Right atrium auricular region (tissue), 2 donors: ENCODE measurements around the gene REEP3. TPM values are rescaled to one million over a fixed set of nuclear protein-coding genes. Genes with fewer than 3 reads are reported as not detected.
A peak's percentile ranks its signal among the peaks of the same experiment; 100 is the strongest.

ENCODE experiments used
- DNase-seq: peaks from one replicate; pipeline ENCODE4 v3.0.0-alpha.2; 2019; ENCODE audit warnings: low spot score
- H3K27ac ChIP-seq, 2 donors: fragments of 200-600 bp; sonication (generic); 1 replicate in 1 of 2; 2 replicates in 1 of 2; pipeline ENCODE4 v1.5.1; 2016 to 2019
- H3K27me3 ChIP-seq, 2 donors: fragments of 200-600 bp; sonication (generic); one replicate each; pipeline versions ENCODE4 v1.5.1 to v1.6.0; 2017 to 2019
- H3K36me3 ChIP-seq: fragments of 200-600 bp; sonication (generic); one replicate; pipeline ENCODE4 v1.5.1; 2016
- H3K4me1 ChIP-seq, 2 donors: fragments of 200-600 bp; sonication (generic); one replicate each; pipeline versions ENCODE4 v1.5.1 to v1.6.0; 2017 to 2019
- H3K4me3 ChIP-seq, 2 donors: fragments of 200-600 bp; sonication (generic); 1 replicate in 1 of 2; 2 replicates in 1 of 2; pipeline ENCODE4 v1.5.1; 2017 to 2019; ENCODE audit warnings: mild to moderate bottlenecking in 1 of 2, moderate library complexity in 1 of 2
- H3K9me3 ChIP-seq, 2 donors: fragments of 200-600 bp; sonication (generic); one replicate each; pipeline ENCODE4 v1.5.1; 2019
- total RNA-seq, 2 donors: library from RNA; depleted of rRNA; stranded (reverse); fragments of >200 nt; gene quantifications; one replicate each; pipeline ENCODE4 v1.1.0, GENCODE V29; 2016
- TF ChIP-seq, protein P1 (sequence below), 2 donors: fragments of 200-600 bp; sonication (generic); IDR thresholded peaks; one replicate each; pipeline ENCODE4 v1.5.1; 2019; ENCODE audit warnings: antibody characterized with exemption in 2 of 2

REEP3 gene
- total RNA-seq, 2 donors from 2014 or later, result 41.4 to 42.7 TPM

DNA sequence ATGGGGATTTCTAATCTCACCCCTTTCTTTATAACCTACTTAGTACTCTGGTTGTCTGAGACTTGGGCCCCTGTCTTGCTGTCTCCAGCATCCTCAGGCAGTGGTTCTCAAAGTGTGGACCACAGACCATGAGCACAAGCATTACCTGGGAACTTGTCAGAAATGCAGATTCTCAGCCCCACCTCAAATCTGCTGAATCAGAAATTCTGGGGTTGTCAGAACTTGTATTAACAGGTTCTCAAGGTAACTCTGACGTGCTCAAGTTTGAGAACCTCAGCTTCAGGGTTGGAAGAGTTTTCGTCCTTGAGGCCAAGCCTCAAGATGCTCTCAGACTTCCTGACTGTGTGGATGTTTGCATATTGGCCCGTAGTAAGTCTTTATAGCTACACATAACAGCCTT is 97.4 kb downstream of the REEP3 start:
- no peaks in the 10 kb centered on the region for H3K27me3 ChIP-seq
- no peaks in the 10 kb centered on the region for H3K4me1 ChIP-seq
- no peaks in the 10 kb centered on the region for H3K9me3 ChIP-seq
- H3K27ac ChIP-seq, result no peak overlapping the region
- TF ChIP-seq, protein P1, sequence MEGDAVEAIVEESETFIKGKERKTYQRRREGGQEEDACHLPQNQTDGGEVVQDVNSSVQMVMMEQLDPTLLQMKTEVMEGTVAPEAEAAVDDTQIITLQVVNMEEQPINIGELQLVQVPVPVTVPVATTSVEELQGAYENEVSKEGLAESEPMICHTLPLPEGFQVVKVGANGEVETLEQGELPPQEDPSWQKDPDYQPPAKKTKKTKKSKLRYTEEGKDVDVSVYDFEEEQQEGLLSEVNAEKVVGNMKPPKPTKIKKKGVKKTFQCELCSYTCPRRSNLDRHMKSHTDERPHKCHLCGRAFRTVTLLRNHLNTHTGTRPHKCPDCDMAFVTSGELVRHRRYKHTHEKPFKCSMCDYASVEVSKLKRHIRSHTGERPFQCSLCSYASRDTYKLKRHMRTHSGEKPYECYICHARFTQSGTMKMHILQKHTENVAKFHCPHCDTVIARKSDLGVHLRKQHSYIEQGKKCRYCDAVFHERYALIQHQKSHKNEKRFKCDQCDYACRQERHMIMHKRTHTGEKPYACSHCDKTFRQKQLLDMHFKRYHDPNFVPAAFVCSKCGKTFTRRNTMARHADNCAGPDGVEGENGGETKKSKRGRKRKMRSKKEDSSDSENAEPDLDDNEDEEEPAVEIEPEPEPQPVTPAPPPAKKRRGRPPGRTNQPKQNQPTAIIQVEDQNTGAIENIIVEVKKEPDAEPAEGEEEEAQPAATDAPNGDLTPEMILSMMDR (IDR thresholded peaks at IDR 0.05), result no peak
- DNase-seq, result no peak
- peaks cover 20% of the 10 kb centered on the region for H3K36me3 ChIP-seq
- no peak overlapping the region for H3K4me3 ChIP-seq

DNA sequence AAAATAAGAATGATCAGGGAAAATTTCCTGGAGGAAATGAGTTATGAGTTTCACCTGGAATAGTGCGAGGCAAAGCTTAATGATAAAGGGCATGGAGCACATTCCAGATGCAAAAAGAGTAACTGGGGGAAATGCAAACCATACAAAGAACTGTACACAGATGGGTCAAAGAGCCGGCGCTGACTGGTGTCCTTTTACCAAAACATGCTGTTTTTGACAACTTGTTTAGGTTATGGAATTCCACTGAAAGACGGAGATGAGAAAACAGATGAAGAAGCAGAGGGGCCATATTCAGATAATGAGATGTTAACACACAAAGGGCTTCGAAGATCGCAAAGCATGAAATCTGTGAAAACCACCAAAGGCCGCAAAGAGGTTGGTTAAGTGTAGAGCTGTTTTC is 98.2 kb downstream of the REEP3 start:
- H3K4me3 ChIP-seq, result no peak overlapping the region
- no peaks in the 10 kb centered on the region for H3K4me1 ChIP-seq
- TF ChIP-seq, protein P1 (IDR thresholded peaks at IDR 0.05), result no peak
- no peak overlapping the region for H3K27ac ChIP-seq
- no peaks in the 10 kb centered on the region for H3K27me3 ChIP-seq
- no peaks in the 10 kb centered on the region for H3K9me3 ChIP-seq
- H3K36me3 ChIP-seq, result peaks cover 20% of the 10 kb centered on the region
- DNase-seq, result no peak

DNA sequence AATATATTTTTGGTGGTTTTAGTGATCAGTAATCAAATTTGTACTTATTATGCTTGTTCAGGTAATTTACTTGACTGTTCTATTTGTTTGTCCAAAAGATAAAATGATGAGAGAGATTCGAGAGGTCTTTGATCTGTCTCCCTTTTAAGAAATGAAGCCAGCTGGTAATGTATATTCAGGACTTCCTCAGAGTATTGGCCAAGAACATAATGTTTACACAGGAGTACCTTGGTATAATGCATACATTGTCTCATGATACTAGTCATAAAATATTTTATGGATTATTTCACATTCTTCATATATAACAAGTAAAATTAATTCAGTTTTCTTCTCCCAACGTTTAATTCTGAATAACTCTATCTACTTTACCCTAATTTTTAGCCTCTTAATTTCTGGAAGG is 100.9 kb downstream of the REEP3 start:
- Histone ChIP-seq H3K4me1 (peaks cover 0 to under 1% of the 10 kb centered on the region in 2 donors), H3K36me3 (peaks cover 20% of the 10 kb centered on the region), H3K27ac (no peak overlapping the region), H3K4me3 (no peak overlapping the region), H3K27me3 (no peaks in the 10 kb centered on the region), H3K9me3 (no peaks in the 10 kb centered on the region)
- TF ChIP-seq, protein P1 (IDR thresholded peaks at IDR 0.05), result no peak
- DNase-seq, result no peak

DNA sequence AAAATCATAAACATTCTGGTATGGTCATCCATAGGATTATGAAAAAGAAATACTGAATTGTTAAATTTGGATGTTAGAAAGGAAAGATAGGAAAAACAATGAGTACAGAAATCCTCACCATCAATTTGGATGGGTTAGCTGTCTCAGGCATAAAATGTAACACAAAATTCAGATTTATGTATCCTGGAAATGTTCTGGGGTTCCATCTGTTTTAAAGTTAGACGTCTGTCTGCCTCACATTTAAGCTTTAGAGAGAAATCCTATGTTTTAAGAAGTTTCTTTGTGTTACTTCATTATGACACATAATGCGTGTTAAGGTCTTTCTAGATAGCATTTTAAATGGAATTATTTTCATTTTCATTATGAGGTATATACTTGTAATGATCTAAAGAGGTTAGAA is 103.5 kb downstream of the REEP3 start:
- peaks cover 20% of the 10 kb centered on the region for H3K36me3 ChIP-seq
- no peak overlapping the region for H3K27ac ChIP-seq
- TF ChIP-seq, protein P1 (IDR thresholded peaks at IDR 0.05), result no peak
- DNase-seq, result no peak
- no peaks in the 10 kb centered on the region for H3K27me3 ChIP-seq
- H3K9me3 ChIP-seq, result no peaks in the 10 kb centered on the region
- peaks cover 0 to 18% of the 10 kb centered on the region in 2 donors for H3K4me1 ChIP-seq
- H3K4me3 ChIP-seq, result no peak overlapping the region

DNA sequence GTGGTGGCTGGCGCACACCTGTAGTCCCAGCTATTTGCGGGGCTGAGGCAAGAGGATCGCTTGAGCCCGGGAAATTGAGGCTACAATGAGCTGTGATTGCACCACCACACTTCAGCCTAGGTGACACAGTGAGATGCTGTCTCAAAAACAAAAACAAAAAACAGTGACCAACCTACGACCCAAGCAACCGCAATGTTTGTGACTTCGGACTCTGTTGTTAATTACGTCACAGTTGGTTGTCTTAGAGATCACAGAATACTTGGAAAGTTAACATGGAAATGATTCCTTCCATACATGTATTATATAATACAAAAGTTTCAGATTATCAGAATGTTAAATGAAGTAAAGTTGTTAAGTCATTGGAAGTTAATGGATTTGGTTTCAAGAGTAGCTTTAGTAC is 106.2 kb downstream of the REEP3 start:
- Histone ChIP-seq H3K9me3 (no peaks in the 10 kb centered on the region), H3K27me3 (no peaks in the 10 kb centered on the region), H3K4me1 (peaks cover 0 to 26% of the 10 kb centered on the region in 2 donors), H3K4me3 (no peak overlapping the region), H3K27ac (peak overlapping the region; percentile 98 to 99), H3K36me3 (peaks cover 6% of the 10 kb centered on the region)
- no peak for DNase-seq
- TF ChIP-seq, protein P1 (IDR thresholded peaks at IDR 0.05), result no peak

DNA sequence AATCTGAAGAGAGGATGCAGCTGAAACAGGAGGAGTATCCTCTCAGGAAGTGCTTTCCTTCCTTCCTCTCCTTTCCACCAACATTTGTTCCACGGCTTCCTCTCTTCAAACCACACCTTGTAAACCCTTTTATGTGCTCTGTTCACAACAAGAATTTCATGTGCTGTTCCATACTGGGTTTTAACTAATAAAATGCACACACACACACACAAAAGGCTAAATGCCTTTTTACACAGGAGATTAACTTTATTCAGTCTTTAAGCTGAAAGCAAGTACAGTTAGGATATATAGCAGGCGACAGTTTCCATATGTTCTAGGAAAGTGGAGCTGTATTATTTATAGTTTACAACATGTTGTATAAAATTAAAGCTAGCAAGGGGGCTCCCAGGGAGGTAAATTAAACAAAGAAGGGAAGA is 106.7 kb downstream of the REEP3 start:
- no peak for DNase-seq
- H3K27me3 ChIP-seq, result no peaks in the 10 kb centered on the region
- H3K27ac ChIP-seq, result peak overlapping the region; percentile 98 to 99
- TF ChIP-seq, protein P1 (IDR thresholded peaks at IDR 0.05), result no peak
- no peaks in the 10 kb centered on the region for H3K9me3 ChIP-seq
- peaks cover 4% of the 10 kb centered on the region for H3K36me3 ChIP-seq
- H3K4me3 ChIP-seq, result no peak overlapping the region
- peaks cover 0 to 26% of the 10 kb centered on the region in 2 donors for H3K4me1 ChIP-seq
